ENCODE data around the gene RUNX1.
A peak's percentile ranks its signal among the peaks of the same experiment; 100 is the strongest.

Gene RUNX1

DNA sequence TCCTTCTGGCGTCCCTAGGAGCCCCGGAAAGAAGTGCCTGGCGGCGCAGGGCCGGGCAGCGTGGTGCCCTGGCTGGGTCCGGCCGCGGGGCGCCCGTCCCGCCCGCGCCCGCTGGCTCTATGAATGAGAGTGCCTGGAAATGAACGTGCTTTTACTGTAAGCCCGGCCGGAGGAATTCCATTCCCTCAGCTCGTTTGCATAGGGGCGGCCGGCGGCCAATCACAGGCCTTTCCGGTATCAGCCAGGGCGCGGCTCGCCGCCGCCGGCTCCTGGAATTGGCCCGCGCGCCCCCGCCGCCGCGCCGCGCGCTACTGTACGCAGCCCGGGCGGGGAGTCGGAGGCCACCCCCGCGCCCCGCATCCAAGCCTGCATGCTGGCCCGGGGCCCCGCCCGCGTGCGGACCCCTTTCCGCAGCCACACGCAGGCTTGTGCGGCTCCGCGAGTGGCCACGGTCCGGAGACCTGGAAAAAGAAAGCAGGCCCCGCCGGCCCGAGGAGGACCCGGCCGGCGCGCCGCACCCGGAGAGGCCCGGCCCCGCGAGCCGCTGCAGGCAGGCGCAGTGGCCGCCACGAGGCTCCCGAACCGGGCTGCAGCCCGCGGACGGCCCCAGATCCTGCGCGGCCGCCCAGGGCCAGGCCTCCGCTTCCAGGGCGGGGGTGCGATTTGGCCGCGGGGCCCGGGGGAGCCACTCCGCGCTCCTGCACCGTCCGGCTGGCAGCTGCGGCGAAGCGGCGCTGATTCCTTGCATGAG, 160.4 kb downstream of the RUNX1 start:
- intact Hi-C loops (cut with micrococcal nuclease) = loop anchor here (1.0 to 5.0 kb wide), 4 partner anchors 161 to 1044 kb away; partner anchors contain the start of gene RUNX1
- Mint-ChIP-seq H3K4me1 (ENCODE audit: low read depth) (peaks cover 10% of the 10 kb centered on the region), H3K27ac (peak overlapping the region; percentile 97), H3K36me3 (ENCODE audit: low read depth) (peaks cover 52% of the 10 kb centered on the region), H3K4me3 (peak overlapping the region; percentile 95), H3K27me3 (no peaks in the 10 kb centered on the region), H3K9me3 (no peaks in the 10 kb centered on the region)

GRCh38 chr21:34887725-34888568, 161.2 kb downstream of the RUNX1 start:
- peaks cover 60% of the 10 kb centered on the region for H3K36me3 Mint-ChIP-seq (ENCODE audit: low read depth)
- H3K4me3 Mint-ChIP-seq = peak overlapping the region; percentile 95
- H3K9me3 Mint-ChIP-seq = no peaks in the 10 kb centered on the region
- intact Hi-C loops (cut with micrococcal nuclease) = loop anchor here (2.0 to 5.0 kb wide), 3 partner anchors 394 to 1044 kb away; no protein-coding TSS in a partner anchor
- H3K27me3 Mint-ChIP-seq = no peaks in the 10 kb centered on the region
- H3K27ac Mint-ChIP-seq = peak overlapping the region; percentile 97
- H3K4me1 Mint-ChIP-seq (ENCODE audit: low read depth) = peaks cover 17% of the 10 kb centered on the region

DNA sequence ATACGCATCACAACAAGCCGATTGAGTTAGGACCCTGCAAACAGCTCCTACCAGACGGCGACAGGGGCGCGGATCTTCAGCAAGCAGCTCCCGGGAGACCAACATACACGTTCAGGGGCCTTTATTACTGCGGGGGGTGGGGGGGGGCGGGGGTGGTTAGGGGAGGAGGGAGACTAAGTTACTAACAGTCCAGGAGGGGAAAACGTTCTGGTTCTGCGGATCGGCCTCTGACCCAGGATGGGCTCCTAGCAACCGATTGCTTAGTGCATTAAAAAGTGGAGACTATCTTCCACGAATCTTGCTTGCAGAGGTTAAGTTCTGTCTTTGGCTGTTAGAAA, 162.0 kb downstream of the RUNX1 start:
- Mint-ChIP-seq H3K4me3 (peak overlapping the region; percentile 95), H3K9me3 (no peaks in the 10 kb centered on the region), H3K4me1 (ENCODE audit: low read depth) (peaks cover 25% of the 10 kb centered on the region), H3K27ac (peak overlapping the region; percentile 97), H3K27me3 (no peaks in the 10 kb centered on the region), H3K36me3 (ENCODE audit: low read depth) (peaks cover 69% of the 10 kb centered on the region)
- intact Hi-C loops (cut with micrococcal nuclease) = loop anchor here (5.0 kb wide), 2 partner anchors 395 to 1045 kb away; no protein-coding TSS in a partner anchor

- peaks cover 28% of the 10 kb centered on the region for H3K4me1 Mint-ChIP-seq (ENCODE audit: low read depth)
- H3K27ac Mint-ChIP-seq = peak overlapping the region; percentile 97
- intact Hi-C loops (cut with micrococcal nuclease) = loop anchor here (5.0 kb wide), 2 partner anchors 396 to 1046 kb away; no protein-coding TSS in a partner anchor
- no peaks in the 10 kb centered on the region for H3K9me3 Mint-ChIP-seq
- H3K27me3 Mint-ChIP-seq = no peaks in the 10 kb centered on the region
- H3K36me3 Mint-ChIP-seq (ENCODE audit: low read depth) = peaks cover 75% of the 10 kb centered on the region
- H3K4me3 Mint-ChIP-seq = peak overlapping the region; percentile 95
Measured at GRCh38 chr21:34886240-34887104, 162.6 kb downstream of the RUNX1 start.

DNA sequence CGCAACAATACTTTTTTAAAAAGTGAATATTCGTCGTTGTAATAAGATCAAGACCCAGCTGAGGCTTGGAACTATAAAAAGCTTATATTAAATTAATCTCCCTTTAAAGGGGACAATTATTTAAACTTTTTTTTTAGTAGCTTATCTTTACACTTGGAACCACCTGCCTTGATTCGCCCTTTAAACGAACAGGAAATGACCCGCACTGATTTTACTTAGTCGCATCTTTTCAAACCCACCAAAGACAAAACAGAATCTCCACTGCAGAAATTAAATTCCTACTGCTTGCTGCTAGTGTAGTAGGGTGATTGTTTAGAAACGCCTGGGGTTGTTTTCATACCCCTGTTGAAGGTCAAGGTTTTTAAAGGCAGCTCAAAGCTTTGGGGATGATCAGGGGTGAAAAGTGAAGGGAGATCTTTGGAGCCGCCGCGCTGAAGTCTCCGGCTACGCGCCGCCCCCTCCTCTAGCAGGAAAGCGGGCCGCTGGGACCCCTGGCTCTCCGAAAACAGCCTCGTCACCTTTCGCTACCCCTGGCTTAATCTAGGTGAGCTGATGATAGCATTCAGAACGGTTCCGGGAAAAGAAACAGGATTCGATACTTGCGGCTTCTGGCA, 163.4 kb downstream of the RUNX1 start:
- Mint-ChIP-seq H3K27me3 (no peaks in the 10 kb centered on the region), H3K4me1 (ENCODE audit: low read depth) (peaks cover 26% of the 10 kb centered on the region), H3K4me3 (peak overlapping the region; percentile 95), H3K27ac (peak overlapping the region; percentile 97), H3K9me3 (no peaks in the 10 kb centered on the region), H3K36me3 (ENCODE audit: low read depth) (peaks cover 76% of the 10 kb centered on the region)
- intact Hi-C loops (cut with micrococcal nuclease) = loop anchor here (5.0 kb wide), 2 partner anchors 397 to 1047 kb away; no protein-coding TSS in a partner anchor

DNA sequence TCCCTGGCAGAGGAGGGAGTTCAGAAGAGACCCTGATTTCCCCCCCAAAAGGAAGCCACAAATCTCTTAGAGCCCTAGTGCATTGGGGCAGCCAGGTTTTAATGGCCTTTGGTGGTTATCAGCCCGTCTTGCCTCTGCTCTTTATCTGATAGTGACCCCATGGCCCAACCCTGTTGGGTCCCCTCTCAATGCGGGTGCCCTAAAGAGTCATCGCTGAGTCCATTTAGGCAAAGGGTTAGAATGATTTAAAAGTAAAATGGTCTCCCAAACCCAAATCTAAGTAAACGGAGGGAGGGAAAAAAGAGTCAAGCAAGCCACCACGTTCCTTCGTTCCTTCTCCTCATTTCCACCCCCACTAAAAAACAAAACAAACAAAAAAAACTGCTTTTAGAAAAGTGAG, 164.0 kb downstream of the RUNX1 start:
- Mint-ChIP-seq H3K36me3 (ENCODE audit: low read depth) (peaks cover 83% of the 10 kb centered on the region), H3K27me3 (no peaks in the 10 kb centered on the region), H3K27ac (peak overlapping the region; percentile 97), H3K4me3 (peak overlapping the region; percentile 95), H3K4me1 (ENCODE audit: low read depth) (peaks cover 24% of the 10 kb centered on the region), H3K9me3 (no peaks in the 10 kb centered on the region)
- intact Hi-C loops (cut with micrococcal nuclease) = loop anchor here (5.0 kb wide), 2 partner anchors 397 to 1047 kb away; no protein-coding TSS in a partner anchor

- Mint-ChIP-seq H3K9me3 (no peaks in the 10 kb centered on the region), H3K27me3 (no peaks in the 10 kb centered on the region), H3K36me3 (ENCODE audit: low read depth) (peaks cover 89% of the 10 kb centered on the region), H3K4me3 (peak overlapping the region; percentile 63), H3K4me1 (ENCODE audit: low read depth) (peaks cover 24% of the 10 kb centered on the region), H3K27ac (peak overlapping the region; percentile 97)
- intact Hi-C loops (cut with micrococcal nuclease) = loop anchor here (5.0 kb wide), 2 partner anchors 82 to 137 kb away; no protein-coding TSS in a partner anchor
Measured at GRCh38 chr21:34884346-34884929, 164.7 kb downstream of the RUNX1 start.

DNA sequence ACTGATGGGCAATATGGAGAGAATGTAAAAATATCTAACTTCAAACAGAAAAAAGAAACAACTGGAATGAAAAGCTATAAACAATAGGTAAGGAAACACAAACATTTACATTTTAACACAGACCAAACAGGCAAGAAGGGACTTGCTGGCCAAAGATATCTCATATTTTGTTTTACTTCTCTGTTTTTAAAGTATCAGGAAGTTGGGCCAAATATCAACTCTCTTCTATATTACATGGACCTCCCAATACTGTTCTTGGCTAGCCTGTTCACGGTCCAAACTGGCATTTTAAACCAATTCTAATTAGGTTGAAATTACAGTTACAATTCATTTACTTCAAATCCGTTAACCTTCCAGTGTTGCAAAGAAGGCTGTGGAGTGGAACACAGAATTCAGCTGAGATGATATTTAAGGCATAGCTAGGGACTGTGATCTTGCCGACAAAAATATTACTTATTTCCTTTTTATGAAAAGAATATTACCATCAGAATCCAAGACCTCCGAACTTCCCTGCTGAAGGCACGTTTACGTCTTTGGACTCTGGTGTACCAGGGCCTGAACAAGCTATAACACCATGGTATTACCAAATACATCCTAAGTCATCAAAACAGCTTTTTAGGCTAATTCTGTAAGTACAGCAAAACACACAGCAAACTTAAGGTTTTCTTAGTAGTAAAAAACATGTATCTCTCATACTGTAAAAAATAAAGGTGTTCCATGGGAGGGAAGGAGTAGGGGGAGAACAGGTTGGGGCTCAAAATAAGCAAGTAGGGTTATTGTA, 165.4 kb downstream of the RUNX1 start:
- peaks cover 94% of the 10 kb centered on the region for H3K36me3 Mint-ChIP-seq (ENCODE audit: low read depth)
- H3K9me3 Mint-ChIP-seq = no peaks in the 10 kb centered on the region
- intact Hi-C loops (cut with micrococcal nuclease) = loop anchor here (2.0 to 5.0 kb wide), 3 partner anchors 17 to 136 kb away; no protein-coding TSS in a partner anchor
- H3K27ac Mint-ChIP-seq = peak overlapping the region; percentile 97
- peak overlapping the region; percentile 63 for H3K4me3 Mint-ChIP-seq
- peaks cover 24% of the 10 kb centered on the region for H3K4me1 Mint-ChIP-seq (ENCODE audit: low read depth)
- no peaks in the 10 kb centered on the region for H3K27me3 Mint-ChIP-seq

DNA sequence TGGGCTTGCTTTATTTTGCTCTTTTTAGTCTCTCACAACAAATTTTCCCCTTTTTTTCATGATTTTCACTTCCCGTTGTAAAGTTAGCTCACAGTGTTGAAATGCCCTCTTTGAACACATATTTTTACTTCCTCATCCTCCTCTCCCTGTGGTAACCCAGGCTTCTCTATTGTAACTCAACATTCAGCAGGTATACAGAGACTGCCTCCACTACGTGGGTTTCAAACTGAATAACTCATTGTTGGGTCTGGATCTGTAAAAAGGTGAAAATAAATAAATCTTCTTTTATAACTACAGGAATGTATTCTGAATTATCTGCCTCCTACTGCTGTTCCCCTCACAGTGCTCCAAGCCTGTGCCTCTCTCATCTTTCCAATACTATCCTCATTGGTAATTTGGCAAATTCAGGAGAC, 166.4 kb downstream of the RUNX1 start:
- peaks cover 95% of the 10 kb centered on the region for H3K36me3 Mint-ChIP-seq (ENCODE audit: low read depth)
- intact Hi-C loops (cut with micrococcal nuclease) = loop anchor here (2.0 to 5.0 kb wide), 3 partner anchors 16 to 135 kb away; no protein-coding TSS in a partner anchor

GRCh38 chr21:34881839-34882371, 167.2 kb downstream of the RUNX1 start:
- Mint-ChIP-seq H3K27ac (peak overlapping the region; percentile 97), H3K27me3 (no peaks in the 10 kb centered on the region), H3K4me1 (ENCODE audit: low read depth) (peaks cover 30% of the 10 kb centered on the region), H3K9me3 (no peaks in the 10 kb centered on the region), H3K36me3 (ENCODE audit: low read depth) (peaks cover 96% of the 10 kb centered on the region), H3K4me3 (peak overlapping the region; percentile 63)
- intact Hi-C loops (cut with micrococcal nuclease) = loop anchor here (2.0 to 5.0 kb wide), 3 partner anchors 15 to 135 kb away; no protein-coding TSS in a partner anchor

More for the DNA sequence above, 166.4 kb downstream of the RUNX1 start:
- Mint-ChIP-seq H3K9me3 (no peaks in the 10 kb centered on the region), H3K4me3 (peak overlapping the region; percentile 63), H3K4me1 (ENCODE audit: low read depth) (peaks cover 24% of the 10 kb centered on the region), H3K27ac (peak overlapping the region; percentile 97), H3K27me3 (no peaks in the 10 kb centered on the region)

- H3K27me3 Mint-ChIP-seq = no peaks in the 10 kb centered on the region
- H3K27ac Mint-ChIP-seq = no peak overlapping the region
- H3K4me1 Mint-ChIP-seq (ENCODE audit: low read depth) = peaks cover 30% of the 10 kb centered on the region
- intact Hi-C loops (cut with micrococcal nuclease) = loop anchor here (5.0 kb wide), 2 partner anchors 79 to 134 kb away; no protein-coding TSS in a partner anchor
- peak overlapping the region; percentile 40 for H3K4me3 Mint-ChIP-seq
- H3K36me3 Mint-ChIP-seq (ENCODE audit: low read depth) = peaks cover 96% of the 10 kb centered on the region
- H3K9me3 Mint-ChIP-seq = no peaks in the 10 kb centered on the region
Measured at GRCh38 chr21:34881421-34881820, 167.7 kb downstream of the RUNX1 start.
